Measurements from ENCODE around the gene BSND.

Gene BSND

GRCh38 chr1:55055951-55056631, 57.4 kb downstream of the BSND start:
- DNase-seq = peak in 1 of 10 donors; percentile 72
- intact Hi-C loops (cut with DNase I) = no loop called here

GRCh38 chr1:55056632-55056992, 57.9 kb downstream of the BSND start:
- peak in 1 of 10 donors; percentile 61 for DNase-seq
- intact Hi-C loops (cut with DNase I) = no loop called here

- DNase-seq = peak in 1 of 10 donors; percentile 80
- intact Hi-C loops (cut with DNase I) = no loop called here
Measured at GRCh38 chr1:55057270-55057955, 58.7 kb downstream of the BSND start.

GRCh38 chr1:55057956-55058298, 59.2 kb downstream of the BSND start:
- DNase-seq = peak in 1 of 10 donors; percentile 67
- intact Hi-C loops (cut with DNase I) = no loop called here

DNA sequence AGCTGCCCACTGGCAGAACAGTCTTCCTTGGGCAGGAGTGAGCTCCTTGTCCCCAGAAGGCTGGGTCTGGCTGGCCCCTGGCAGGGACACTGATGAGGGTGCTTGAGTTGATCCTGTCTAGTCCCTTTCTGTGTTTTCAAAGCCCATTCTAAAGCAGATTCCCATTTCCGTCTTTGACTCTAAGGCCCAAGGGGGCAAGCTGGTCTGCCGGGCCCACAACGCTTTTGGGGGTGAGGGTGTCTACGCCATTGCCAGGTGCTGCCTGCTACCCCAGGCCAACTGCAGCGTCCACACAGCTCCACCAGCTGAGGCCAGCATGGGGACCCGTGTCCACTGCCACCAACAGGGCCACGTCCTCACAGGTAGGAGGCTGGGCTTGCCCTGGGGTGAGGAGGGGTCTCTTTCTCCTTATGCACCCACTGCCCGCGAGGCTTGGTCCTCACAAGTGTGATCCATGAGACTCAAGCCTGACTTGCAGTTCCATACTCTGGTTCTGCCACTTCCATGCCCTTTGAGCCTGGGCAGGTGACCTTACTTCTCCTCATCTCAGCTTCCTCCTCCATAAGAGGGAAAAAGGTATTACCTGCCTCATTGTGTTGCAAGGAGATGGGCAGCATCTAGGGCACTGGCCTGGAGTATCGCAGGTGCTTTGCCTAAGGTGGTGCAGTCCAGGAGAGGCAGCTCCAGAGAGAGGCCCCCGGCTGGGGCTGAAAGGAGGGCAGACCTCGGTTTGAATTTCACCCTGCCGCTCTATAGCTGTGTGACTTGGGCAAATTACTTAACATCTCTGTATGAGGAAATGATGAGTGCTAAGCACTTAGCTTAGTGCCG, 60.8 kb downstream of the BSND start:
- intact Hi-C loops (cut with DNase I) = no loop called here

DNA sequence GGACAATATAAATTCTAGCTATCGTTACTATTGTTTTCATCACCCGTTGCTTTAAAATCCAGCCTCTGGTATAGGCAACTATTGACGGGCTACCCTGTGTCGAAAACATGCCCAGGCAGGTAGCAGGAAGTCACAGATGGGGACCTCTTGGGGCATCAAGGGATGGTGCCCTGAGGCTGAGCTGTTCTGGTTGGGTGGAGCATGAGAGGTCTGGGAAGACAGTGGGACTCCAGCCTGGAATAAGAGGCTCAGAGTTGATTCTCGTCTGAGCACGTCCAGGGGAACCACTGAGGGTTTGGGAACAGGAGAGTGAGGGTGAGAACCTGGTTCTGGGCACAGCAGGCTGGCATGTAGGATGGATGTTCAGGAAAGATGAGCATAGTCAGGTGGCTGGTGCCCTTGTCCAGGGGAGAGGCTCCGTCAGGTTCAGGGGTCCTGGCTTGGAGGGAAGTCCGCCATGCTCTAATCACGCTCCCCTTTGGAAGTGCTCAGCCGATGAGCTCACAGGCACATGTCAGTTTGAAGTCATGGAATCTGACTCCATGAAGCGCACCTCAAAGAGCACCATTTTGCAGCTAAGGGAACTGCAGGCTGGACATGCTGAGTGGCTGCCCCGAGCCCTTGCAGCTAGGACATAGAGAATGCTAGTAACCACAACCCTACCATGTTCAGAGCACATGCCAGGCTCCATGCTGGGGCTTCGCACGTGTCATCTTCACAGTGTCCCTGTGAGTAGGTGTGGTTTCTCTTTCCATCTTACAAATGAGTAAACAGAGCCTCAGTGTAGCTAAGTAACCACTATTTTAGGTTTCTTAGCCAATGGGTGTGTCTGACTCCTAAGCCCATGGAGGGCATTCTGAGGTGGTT, 61.6 kb downstream of the BSND start:
- peak in 1 of 10 donors; percentile 69 for DNase-seq
- intact Hi-C loops (cut with DNase I) = no loop called here

More for the DNA sequence above, 60.8 kb downstream of the BSND start:
- DNase-seq = peak in 2 of 10 donors; percentile 58

GRCh38 chr1:55061000-55061705, 62.4 kb downstream of the BSND start:
- DNase-seq = peak in 1 of 10 donors; percentile 76

More at GRCh38 chr1:55061000-55061705, 62.4 kb downstream of the BSND start:
- intact Hi-C loops (cut with DNase I) = no loop called here
